Glutamatergic neuron (in vitro differentiated cells): ENCODE measurements around the gene ASPHD1. TPM values are rescaled to one million over a fixed set of nuclear protein-coding genes. Genes with fewer than 3 reads are reported as not detected.

ENCODE experiments used
- DNase-seq: peaks from one replicate; pipeline ENCODE4 v3.0.0; 2022
- H3K27ac Mint-ChIP-seq: one replicate; pipeline ENCODE4 v1.8.0; 2020; ENCODE audit warnings: mild to moderate bottlenecking, mixed read lengths, inconsistent platforms; ENCODE audit not compliant: unreplicated experiment
- H3K27me3 Mint-ChIP-seq: one replicate; pipeline ENCODE4 v1.8.0; 2020; ENCODE audit warnings: mild to moderate bottlenecking, moderate library complexity, mixed read lengths, inconsistent platforms; ENCODE audit not compliant: unreplicated experiment
- H3K36me3 Mint-ChIP-seq: one replicate; pipeline ENCODE4 v1.8.0; 2020; ENCODE audit warnings: mild to moderate bottlenecking, mixed read lengths, inconsistent platforms; ENCODE audit not compliant: unreplicated experiment
- H3K4me1 Mint-ChIP-seq: one replicate; pipeline ENCODE4 v1.8.0; 2020; ENCODE audit warnings: mild to moderate bottlenecking, low read depth, mixed read lengths, inconsistent platforms; ENCODE audit not compliant: unreplicated experiment
- H3K4me3 Mint-ChIP-seq: one replicate; pipeline ENCODE4 v1.8.0; 2020; ENCODE audit warnings: mild to moderate bottlenecking, mixed read lengths, inconsistent platforms; ENCODE audit not compliant: unreplicated experiment
- H3K9me3 Mint-ChIP-seq: one replicate; pipeline ENCODE4 v1.8.0; 2020; ENCODE audit warnings: mild to moderate bottlenecking, moderate library complexity, mixed read lengths, inconsistent platforms; ENCODE audit not compliant: unreplicated experiment
- total RNA-seq: library from RNA; stranded (reverse); fragmentation: NEBNext Ultra II Directional; extraction: Animal tissue kit (Norgen Biotek cat#: 25700); gene quantifications from one replicate; pipeline ENCODE4 v1.2.1, GENCODE V29; 2021; ENCODE audit not compliant: unreplicated experiment
- TF ChIP-seq, protein P1 (sequence below): fragments of 200-600 bp; sonication (generic); IDR thresholded peaks from one replicate; pipeline ENCODE4 v1.5.0; 2021; ENCODE audit not compliant: partially characterized antibody, unreplicated experiment

Gene ASPHD1
- total RNA-seq, 1 donor from 2014 or later: 56.4 TPM

DNA sequence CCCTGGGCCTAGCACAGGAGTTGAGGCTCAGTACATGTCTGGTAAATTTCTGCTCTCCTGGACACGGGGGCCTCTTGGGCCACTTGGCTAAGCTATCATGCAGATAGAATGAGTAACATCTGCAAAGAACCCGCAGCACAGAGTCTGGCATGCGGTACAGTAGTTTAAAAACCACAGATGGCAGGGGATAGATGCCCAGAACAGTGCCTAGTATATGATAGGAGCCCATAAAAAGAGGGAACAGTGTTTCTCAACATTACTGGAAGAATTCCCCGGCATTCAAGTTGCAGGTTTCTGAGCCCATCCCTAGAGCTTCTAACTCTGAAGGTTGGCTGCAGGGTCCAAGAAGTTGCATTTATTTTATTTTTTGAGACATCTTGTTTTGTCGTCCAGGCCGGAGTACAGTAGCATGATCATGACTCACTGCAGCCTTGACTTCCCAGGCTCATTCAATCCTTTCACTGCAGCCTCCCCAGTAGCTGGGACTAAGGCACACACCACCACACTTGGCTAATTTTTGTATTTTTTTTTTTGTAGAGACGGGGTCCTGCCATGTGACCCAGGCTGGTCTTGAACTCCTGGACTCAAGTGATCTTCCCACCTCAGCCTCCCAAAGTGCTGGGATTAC is 43.0 kb upstream of the ASPHD1 start:
- no peak overlapping the region for H3K27ac Mint-ChIP-seq
- H3K4me3 Mint-ChIP-seq: no peak overlapping the region
- DNase-seq: no peak
- H3K9me3 Mint-ChIP-seq: peaks cover 5% of the 10 kb centered on the region
- TF ChIP-seq, protein P1, sequence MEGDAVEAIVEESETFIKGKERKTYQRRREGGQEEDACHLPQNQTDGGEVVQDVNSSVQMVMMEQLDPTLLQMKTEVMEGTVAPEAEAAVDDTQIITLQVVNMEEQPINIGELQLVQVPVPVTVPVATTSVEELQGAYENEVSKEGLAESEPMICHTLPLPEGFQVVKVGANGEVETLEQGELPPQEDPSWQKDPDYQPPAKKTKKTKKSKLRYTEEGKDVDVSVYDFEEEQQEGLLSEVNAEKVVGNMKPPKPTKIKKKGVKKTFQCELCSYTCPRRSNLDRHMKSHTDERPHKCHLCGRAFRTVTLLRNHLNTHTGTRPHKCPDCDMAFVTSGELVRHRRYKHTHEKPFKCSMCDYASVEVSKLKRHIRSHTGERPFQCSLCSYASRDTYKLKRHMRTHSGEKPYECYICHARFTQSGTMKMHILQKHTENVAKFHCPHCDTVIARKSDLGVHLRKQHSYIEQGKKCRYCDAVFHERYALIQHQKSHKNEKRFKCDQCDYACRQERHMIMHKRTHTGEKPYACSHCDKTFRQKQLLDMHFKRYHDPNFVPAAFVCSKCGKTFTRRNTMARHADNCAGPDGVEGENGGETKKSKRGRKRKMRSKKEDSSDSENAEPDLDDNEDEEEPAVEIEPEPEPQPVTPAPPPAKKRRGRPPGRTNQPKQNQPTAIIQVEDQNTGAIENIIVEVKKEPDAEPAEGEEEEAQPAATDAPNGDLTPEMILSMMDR: no peak
- H3K4me1 Mint-ChIP-seq: peaks cover 3% of the 10 kb centered on the region
- peaks cover 3% of the 10 kb centered on the region for H3K36me3 Mint-ChIP-seq
- H3K27me3 Mint-ChIP-seq: peaks cover 5% of the 10 kb centered on the region

DNA sequence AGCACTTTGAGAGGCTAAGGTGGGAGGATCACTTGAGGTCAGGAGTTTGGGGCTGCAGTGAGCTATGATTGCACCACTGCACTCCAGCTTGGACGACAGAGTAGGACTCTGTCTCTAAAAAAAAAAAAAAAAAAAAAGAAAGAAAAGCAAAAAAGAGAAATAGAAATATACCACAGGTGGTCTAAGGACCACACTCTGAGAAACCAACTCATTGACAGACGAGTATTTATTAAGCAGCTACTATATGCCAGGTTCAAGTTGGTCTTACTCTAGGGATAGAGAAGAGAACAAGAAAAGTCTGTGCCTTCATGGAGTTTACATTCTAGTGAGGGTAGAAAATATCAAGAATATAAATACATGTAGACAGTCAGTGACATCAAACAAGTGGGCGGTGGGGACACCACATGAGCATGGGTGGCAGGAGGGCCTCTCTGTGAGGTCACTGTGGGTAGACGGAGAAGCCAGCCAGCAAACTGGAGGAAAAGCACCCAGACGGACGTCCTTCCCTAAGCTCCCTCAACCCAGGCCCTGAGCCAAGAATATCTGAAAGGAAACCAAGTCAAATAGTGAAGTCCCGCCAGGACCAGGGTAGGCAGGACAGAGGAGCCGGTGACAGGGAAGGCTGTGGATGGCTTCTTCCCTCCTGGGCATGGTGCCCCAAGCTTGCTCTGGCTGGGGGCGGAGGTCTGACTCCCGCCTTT is 42.0 kb upstream of the ASPHD1 start:
- no peak for DNase-seq
- peaks cover 3% of the 10 kb centered on the region for H3K36me3 Mint-ChIP-seq

GRCh38 chr16:29858974-29859373 is 41.3 kb upstream of the ASPHD1 start:
- no peak for DNase-seq
- Mint-ChIP-seq H3K27me3 (peaks cover 6% of the 10 kb centered on the region), H3K9me3 (peaks cover 7% of the 10 kb centered on the region), H3K36me3 (peaks cover 3% of the 10 kb centered on the region), H3K4me1 (peaks cover 3% of the 10 kb centered on the region), H3K4me3 (no peak overlapping the region), H3K27ac (no peak overlapping the region)
- TF ChIP-seq, protein P1: no peak

More for the DNA sequence above, 42.0 kb upstream of the ASPHD1 start:
- Mint-ChIP-seq H3K4me3 (no peak overlapping the region), H3K9me3 (peaks cover 7% of the 10 kb centered on the region), H3K4me1 (peaks cover 3% of the 10 kb centered on the region), H3K27ac (no peak overlapping the region), H3K27me3 (peaks cover 6% of the 10 kb centered on the region)
- TF ChIP-seq, protein P1: no peak

GRCh38 chr16:29860218-29860617 is 40.1 kb upstream of the ASPHD1 start:
- H3K27ac Mint-ChIP-seq: peak overlapping the region; percentile 43
- H3K27me3 Mint-ChIP-seq: peaks cover 6% of the 10 kb centered on the region
- no peak overlapping the region for H3K4me3 Mint-ChIP-seq
- no peak for DNase-seq
- TF ChIP-seq, protein P1: no peak
- H3K36me3 Mint-ChIP-seq: peaks cover 3% of the 10 kb centered on the region
- peaks cover 3% of the 10 kb centered on the region for H3K4me1 Mint-ChIP-seq
- peaks cover 8% of the 10 kb centered on the region for H3K9me3 Mint-ChIP-seq

DNA sequence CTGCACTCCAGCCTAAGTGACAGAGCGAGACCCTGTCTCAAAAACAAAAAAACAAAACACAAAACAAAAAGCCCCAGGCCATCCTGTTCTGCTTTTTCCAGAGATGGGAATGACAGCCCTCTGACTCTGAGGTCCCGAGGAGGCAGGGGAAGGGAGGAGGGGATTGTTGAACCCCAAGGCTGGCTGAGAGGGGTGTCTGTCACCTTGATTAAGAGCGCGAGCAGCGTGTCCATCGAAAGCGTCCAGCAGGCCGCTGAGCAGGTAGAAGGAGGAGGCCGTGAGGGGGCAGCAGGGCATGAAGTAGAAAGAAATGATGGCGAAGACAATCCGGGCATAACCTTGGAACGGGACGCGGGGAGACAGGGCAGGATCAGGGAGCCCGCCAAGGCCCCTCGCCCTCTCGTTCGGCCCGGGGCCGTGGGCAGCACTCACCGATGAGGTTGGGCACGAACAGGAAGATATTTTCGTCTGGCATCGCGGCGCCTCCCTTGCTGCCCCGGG is 37.9 kb upstream of the ASPHD1 start:
- Mint-ChIP-seq H3K36me3 (peaks cover 3% of the 10 kb centered on the region), H3K27me3 (peaks cover 9% of the 10 kb centered on the region), H3K9me3 (peaks cover 10% of the 10 kb centered on the region), H3K27ac (peak overlapping the region; percentile 90), H3K4me1 (peaks cover 1% of the 10 kb centered on the region), H3K4me3 (peak overlapping the region; percentile 96)
- DNase-seq: no peak
- TF ChIP-seq, protein P1: no peak
